HL-60 (cell line): ENCODE data around the gene SETD4.

Source experiments
- DNase-seq, 2 experiments: peaks; one replicate each; pipeline ENCODE4 v3.0.0-alpha.2; 2010 to 2020; ENCODE audit warnings: low read depth in 1 of 2, low spot score in 1 of 2
- H3K27ac ChIP-seq: fragments of 250-450 bp; sonication (Bioruptor Pico); replicated peaks from 2 replicates; pipeline ENCODE4 v1.5.1; 2020; ENCODE audit warnings: mild to moderate bottlenecking, moderate library complexity
- H3K27me3 ChIP-seq: fragments of 250-450 bp; sonication (Bioruptor Pico); 2 replicates; pipeline ENCODE4 v1.5.1; 2021; ENCODE audit warnings: mild to moderate bottlenecking, moderate library complexity; ENCODE audit not compliant: insufficient read depth, poor library complexity, severe bottlenecking
- H3K4me3 ChIP-seq: replicated peaks from 2 replicates; pipeline ENCODE4 v1.5.1; 2011; ENCODE audit warnings: mild to moderate bottlenecking, control low read depth, low read length; ENCODE audit not compliant: insufficient read depth
- GABPA ChIP-seq: IDR thresholded peaks from 2 replicates; pipeline ENCODE4 v1.6.1; 2012; ENCODE audit warnings: low read depth
- POLR2AphosphoS5 ChIP-seq: IDR thresholded peaks from 2 replicates; pipeline ENCODE4 v1.6.1; 2012; ENCODE audit warnings: low read depth
- SPI1 ChIP-seq: IDR thresholded peaks from 2 replicates; pipeline ENCODE4 v1.6.1; 2012; ENCODE audit warnings: low read depth, mild to moderate bottlenecking, borderline replicate concordance
- TF ChIP-seq, protein P1 (sequence below): IDR thresholded peaks from one replicate; pipeline ENCODE4 v1.5.1; 2011; ENCODE audit warnings: low read length, control low read depth, inconsistent platforms; ENCODE audit not compliant: insufficient read depth
- TF ChIP-seq, protein P2 (sequence below): IDR thresholded peaks from 2 replicates; pipeline ENCODE4 v1.6.1; 2012; ENCODE audit warnings: low read depth; ENCODE audit not compliant: insufficient replicate concordance

The SETD4 gene

DNA sequence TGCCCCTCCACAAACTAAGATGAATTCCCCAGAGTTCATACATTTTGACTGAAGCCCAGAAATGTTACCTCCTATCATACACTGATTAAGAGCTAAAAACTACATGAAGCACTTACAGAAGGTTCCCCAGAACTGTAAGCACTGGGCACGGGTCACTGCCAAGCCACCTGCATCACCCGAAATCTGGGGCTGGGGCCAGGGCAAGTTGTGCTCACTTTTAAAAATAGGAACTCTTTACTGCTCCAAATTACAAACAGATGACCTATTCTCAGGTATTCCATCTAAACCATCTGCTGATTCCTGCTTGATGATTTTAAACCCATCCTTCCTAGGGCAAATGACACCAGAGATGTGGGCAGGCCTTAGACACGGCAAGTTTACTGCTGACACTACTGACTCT lies 4.8 kb downstream of the SETD4 start:
- TF ChIP-seq SPI1 = no peak
- TF ChIP-seq, protein P1, sequence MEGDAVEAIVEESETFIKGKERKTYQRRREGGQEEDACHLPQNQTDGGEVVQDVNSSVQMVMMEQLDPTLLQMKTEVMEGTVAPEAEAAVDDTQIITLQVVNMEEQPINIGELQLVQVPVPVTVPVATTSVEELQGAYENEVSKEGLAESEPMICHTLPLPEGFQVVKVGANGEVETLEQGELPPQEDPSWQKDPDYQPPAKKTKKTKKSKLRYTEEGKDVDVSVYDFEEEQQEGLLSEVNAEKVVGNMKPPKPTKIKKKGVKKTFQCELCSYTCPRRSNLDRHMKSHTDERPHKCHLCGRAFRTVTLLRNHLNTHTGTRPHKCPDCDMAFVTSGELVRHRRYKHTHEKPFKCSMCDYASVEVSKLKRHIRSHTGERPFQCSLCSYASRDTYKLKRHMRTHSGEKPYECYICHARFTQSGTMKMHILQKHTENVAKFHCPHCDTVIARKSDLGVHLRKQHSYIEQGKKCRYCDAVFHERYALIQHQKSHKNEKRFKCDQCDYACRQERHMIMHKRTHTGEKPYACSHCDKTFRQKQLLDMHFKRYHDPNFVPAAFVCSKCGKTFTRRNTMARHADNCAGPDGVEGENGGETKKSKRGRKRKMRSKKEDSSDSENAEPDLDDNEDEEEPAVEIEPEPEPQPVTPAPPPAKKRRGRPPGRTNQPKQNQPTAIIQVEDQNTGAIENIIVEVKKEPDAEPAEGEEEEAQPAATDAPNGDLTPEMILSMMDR = no peak
- H3K27ac ChIP-seq = no peak overlapping the region
- no peaks in the 10 kb centered on the region for H3K27me3 ChIP-seq
- DNase-seq = no peak
- no peak overlapping the region for H3K4me3 ChIP-seq

DNA sequence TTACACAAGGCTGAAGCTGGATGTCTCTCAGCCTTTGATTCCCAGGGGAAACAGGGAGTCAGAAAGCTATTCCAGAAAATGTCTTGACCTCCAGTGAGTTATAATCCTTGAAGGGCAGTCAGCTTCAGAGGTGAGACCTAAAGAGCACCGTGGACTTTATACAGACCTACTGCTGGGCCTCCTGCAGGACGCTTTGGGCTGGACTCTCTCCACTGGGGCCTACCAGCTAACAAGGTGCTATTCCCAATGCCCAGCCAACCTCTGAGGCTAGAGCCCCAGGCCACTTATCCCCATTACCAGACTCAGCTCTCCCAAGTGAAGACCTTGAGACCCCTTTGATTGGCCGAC lies 6.6 kb downstream of the SETD4 start:
- Histone ChIP-seq H3K4me3 (no peak overlapping the region), H3K27me3 (no peaks in the 10 kb centered on the region), H3K27ac (no peak overlapping the region)
- no peak for TF ChIP-seq SPI1
- TF ChIP-seq POLR2AphosphoS5 = no peak
- TF ChIP-seq, protein P1 = no peak
- TF ChIP-seq, protein P2, sequence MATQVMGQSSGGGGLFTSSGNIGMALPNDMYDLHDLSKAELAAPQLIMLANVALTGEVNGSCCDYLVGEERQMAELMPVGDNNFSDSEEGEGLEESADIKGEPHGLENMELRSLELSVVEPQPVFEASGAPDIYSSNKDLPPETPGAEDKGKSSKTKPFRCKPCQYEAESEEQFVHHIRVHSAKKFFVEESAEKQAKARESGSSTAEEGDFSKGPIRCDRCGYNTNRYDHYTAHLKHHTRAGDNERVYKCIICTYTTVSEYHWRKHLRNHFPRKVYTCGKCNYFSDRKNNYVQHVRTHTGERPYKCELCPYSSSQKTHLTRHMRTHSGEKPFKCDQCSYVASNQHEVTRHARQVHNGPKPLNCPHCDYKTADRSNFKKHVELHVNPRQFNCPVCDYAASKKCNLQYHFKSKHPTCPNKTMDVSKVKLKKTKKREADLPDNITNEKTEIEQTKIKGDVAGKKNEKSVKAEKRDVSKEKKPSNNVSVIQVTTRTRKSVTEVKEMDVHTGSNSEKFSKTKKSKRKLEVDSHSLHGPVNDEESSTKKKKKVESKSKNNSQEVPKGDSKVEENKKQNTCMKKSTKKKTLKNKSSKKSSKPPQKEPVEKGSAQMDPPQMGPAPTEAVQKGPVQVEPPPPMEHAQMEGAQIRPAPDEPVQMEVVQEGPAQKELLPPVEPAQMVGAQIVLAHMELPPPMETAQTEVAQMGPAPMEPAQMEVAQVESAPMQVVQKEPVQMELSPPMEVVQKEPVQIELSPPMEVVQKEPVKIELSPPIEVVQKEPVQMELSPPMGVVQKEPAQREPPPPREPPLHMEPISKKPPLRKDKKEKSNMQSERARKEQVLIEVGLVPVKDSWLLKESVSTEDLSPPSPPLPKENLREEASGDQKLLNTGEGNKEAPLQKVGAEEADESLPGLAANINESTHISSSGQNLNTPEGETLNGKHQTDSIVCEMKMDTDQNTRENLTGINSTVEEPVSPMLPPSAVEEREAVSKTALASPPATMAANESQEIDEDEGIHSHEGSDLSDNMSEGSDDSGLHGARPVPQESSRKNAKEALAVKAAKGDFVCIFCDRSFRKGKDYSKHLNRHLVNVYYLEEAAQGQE = no peak
- no peak for TF ChIP-seq GABPA
- DNase-seq = no peak

DNA sequence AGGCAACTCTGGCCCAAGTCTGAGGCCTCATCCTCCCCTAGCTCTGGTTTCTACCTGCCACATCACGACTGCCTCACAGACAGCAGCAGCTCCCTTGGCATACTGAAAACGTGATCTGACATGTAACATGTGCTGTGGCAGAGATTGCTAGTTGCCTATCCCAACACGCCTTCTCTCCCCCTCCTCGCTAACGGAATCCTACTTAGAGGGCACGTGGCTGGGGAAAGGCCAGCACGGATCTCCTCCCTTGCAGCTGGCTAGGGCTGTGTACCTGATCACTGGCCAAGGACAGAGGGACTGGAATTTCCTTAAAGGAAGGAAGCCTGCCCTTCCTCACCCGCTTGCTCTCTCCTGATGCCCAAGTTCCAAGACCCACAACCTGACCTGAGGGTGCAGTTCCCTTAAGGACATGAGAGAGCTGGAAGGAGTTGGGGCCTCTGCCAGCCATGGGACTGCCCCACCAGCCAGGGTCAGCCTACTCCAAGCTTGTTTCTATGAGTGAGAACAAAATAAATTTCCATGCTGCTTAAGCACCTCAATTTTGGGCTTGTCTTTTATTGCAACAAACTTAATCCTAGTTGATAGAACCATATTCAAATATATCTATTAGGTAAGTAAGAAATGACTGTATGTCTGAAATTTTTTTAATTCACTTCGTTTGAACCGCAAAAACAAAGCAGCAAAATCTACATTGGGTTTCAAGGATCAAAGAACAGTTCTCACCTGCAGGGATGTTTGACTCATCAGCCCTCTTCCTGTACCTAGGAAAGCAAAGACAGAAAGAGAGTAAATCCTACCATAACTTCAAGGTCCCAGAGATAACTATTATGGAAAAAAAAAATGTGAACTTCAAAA lies 7.2 kb downstream of the SETD4 start:
- TF ChIP-seq POLR2AphosphoS5 (no peak), SPI1 (no peak), GABPA (no peak)
- TF ChIP-seq, protein P1 = no peak
- TF ChIP-seq, protein P2 = no peak
- no peak overlapping the region for H3K4me3 ChIP-seq
- H3K27me3 ChIP-seq = no peaks in the 10 kb centered on the region
- DNase-seq = no peak
- H3K27ac ChIP-seq = no peak overlapping the region

DNA sequence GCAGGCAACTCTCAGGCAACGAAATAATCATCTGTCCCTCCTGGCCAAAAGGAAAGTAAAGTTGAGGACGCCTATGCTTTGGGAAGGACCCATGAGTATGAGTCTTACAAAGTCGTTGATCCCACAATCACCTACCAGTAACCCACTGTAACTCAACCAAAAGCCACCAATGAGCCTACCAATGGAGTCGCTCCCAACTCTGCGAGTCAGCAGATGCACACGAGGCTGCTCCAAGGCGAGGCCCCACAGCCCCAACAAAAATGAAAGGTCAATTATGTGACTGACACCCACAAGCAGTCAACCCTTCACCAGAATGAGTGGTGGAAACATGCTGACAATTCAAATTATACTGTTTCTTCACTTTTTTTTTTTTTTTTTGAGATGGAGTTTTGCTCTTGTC lies 12.0 kb downstream of the SETD4 start:
- TF ChIP-seq, protein P1 = no peak
- TF ChIP-seq, protein P2 = no peak
- TF ChIP-seq SPI1 = no peak
- no peak for TF ChIP-seq POLR2AphosphoS5
- no peak for TF ChIP-seq GABPA

More for the DNA sequence above, 12.0 kb downstream of the SETD4 start:
- H3K27ac ChIP-seq = no peak overlapping the region
- H3K4me3 ChIP-seq = no peak overlapping the region
- no peak for DNase-seq
- no peaks in the 10 kb centered on the region for H3K27me3 ChIP-seq
